ENCODE results near the gene NOL3. TPM values are rescaled to one million over a fixed set of nuclear protein-coding genes. Genes with fewer than 3 reads are reported as not detected.
A peak's percentile ranks its signal among the peaks of the same experiment; 100 is the strongest.

NOL3 gene
- total RNA-seq, 1 donor from 2014 or later, result 8.8 TPM

GRCh38 chr16:67163164-67163998 is 7.0 kb upstream of the NOL3 start:
- peaks cover 4% of the 10 kb centered on the region for H3K9me3 Mint-ChIP-seq (ENCODE audit: unreplicated experiment)
- peaks cover 3% of the 10 kb centered on the region for H3K36me3 Mint-ChIP-seq (ENCODE audit: unreplicated experiment)
- no peak for TF ChIP-seq CTCF (IDR thresholded peaks at IDR 0.05; ENCODE audit: partially characterized antibody, unreplicated experiment)
- H3K4me1 Mint-ChIP-seq (ENCODE audit: low read depth, unreplicated experiment), result peaks cover 4% of the 10 kb centered on the region
- H3K27ac Mint-ChIP-seq (ENCODE audit: unreplicated experiment), result no peak overlapping the region
- peak; percentile 65 for DNase-seq
- peak overlapping the region; percentile 69 for H3K4me3 Mint-ChIP-seq (ENCODE audit: unreplicated experiment)
- peaks cover 25% of the 10 kb centered on the region for H3K27me3 Mint-ChIP-seq (ENCODE audit: unreplicated experiment)

GRCh38 chr16:67163999-67164558 is 6.3 kb upstream of the NOL3 start:
- Mint-ChIP-seq H3K9me3 (ENCODE audit: unreplicated experiment) (peaks cover 5% of the 10 kb centered on the region), H3K36me3 (ENCODE audit: unreplicated experiment) (peaks cover 5% of the 10 kb centered on the region), H3K4me3 (ENCODE audit: unreplicated experiment) (peak overlapping the region; percentile 69), H3K4me1 (ENCODE audit: low read depth, unreplicated experiment) (peaks cover 2% of the 10 kb centered on the region), H3K27ac (ENCODE audit: unreplicated experiment) (no peak overlapping the region), H3K27me3 (ENCODE audit: unreplicated experiment) (peaks cover 22% of the 10 kb centered on the region)
- DNase-seq, result no peak
- TF ChIP-seq CTCF (IDR thresholded peaks at IDR 0.05; ENCODE audit: partially characterized antibody, unreplicated experiment), result no peak

- peak; percentile 31 for DNase-seq
- peaks cover 7% of the 10 kb centered on the region for H3K9me3 Mint-ChIP-seq (ENCODE audit: unreplicated experiment)
- H3K27ac Mint-ChIP-seq (ENCODE audit: unreplicated experiment), result no peak within 1 kb of the TSS
- H3K27me3 Mint-ChIP-seq (ENCODE audit: unreplicated experiment), result peaks cover 22% of the 10 kb centered on the region
- peaks cover 5% of the 10 kb centered on the region for H3K36me3 Mint-ChIP-seq (ENCODE audit: unreplicated experiment)
- peaks cover 2% of the 10 kb centered on the region for H3K4me1 Mint-ChIP-seq (ENCODE audit: low read depth, unreplicated experiment)
- no peak for TF ChIP-seq CTCF (IDR thresholded peaks at IDR 0.05; ENCODE audit: partially characterized antibody, unreplicated experiment)
- peak within 1 kb of the TSS; percentile 69 for H3K4me3 Mint-ChIP-seq (ENCODE audit: unreplicated experiment)
Observed at GRCh38 chr16:67164599-67165061, 5.7 kb upstream of the NOL3 start, which contains the start of gene HSF4. Gene HSF4 (plus strand): TSS chr16:67164745. CDS start chr16:67164812, 67 bp downstream.

- no peak for TF ChIP-seq CTCF (IDR thresholded peaks at IDR 0.05; ENCODE audit: partially characterized antibody, unreplicated experiment)
- no peak overlapping the region for H3K4me3 Mint-ChIP-seq (ENCODE audit: unreplicated experiment)
- H3K27me3 Mint-ChIP-seq (ENCODE audit: unreplicated experiment), result peaks cover 21% of the 10 kb centered on the region
- H3K9me3 Mint-ChIP-seq (ENCODE audit: unreplicated experiment), result peaks cover 7% of the 10 kb centered on the region
- peaks cover 4% of the 10 kb centered on the region for H3K4me1 Mint-ChIP-seq (ENCODE audit: low read depth, unreplicated experiment)
- peak; percentile 33 for DNase-seq
- peaks cover 5% of the 10 kb centered on the region for H3K36me3 Mint-ChIP-seq (ENCODE audit: unreplicated experiment)
- H3K27ac Mint-ChIP-seq (ENCODE audit: unreplicated experiment), result no peak overlapping the region
Observed at GRCh38 chr16:67165121-67166078, 4.9 kb upstream of the NOL3 start.
